HCT116 (cell line): Measurements from ENCODE around the gene GNS. TPM values are rescaled to one million over a fixed set of nuclear protein-coding genes. Genes with fewer than 3 reads are reported as not detected.

ENCODE experiments used
- ATAC-seq: fragments of 200-7000 bp; cut with Tn5 transposase; 2 replicates; pipeline ENCODE4 v1.9.1; 2020; ENCODE audit warnings: mild to moderate bottlenecking, moderate library complexity
- BruUV-seq: library from RNA; stranded (reverse); fragments of 400-500 nt; replicated peaks from 2 replicates; lab custom pipeline; 2021; lab: Mats Ljungman, UMichigan
- CTCF ChIA-PET: fragments of 300-600 bp; sonication (Branson Sonifier 250); formaldehyde crosslinking; loops from one replicate; lab custom pipeline; 2021; ENCODE audit warnings: antibody characterized with exemption; lab: Charles Lee
- POLR2A ChIA-PET: fragments of 300-600, 350-600 bp; sonication (Branson Sonifier 250); formaldehyde crosslinking; loops from one replicate; lab custom pipeline; 2021; ENCODE audit warnings: antibody characterized with exemption; lab: Charles Lee
- RAD21 ChIA-PET, 2 experiments: fragments of 300-600 bp; sonication (Branson Sonifier 250); formaldehyde crosslinking; loops; one replicate each; lab custom pipeline; 2023; ENCODE audit warnings: low total read pairs in 2 of 2; ENCODE audit not compliant: uncharacterized antibody in 2 of 2, unreplicated experiment in 2 of 2, low non-redundant PET in 1 of 2; lab: Charles Lee
- DNase-seq: peaks from one replicate; pipeline ENCODE4 v3.0.0-alpha.2; 2010; ENCODE audit warnings: low read depth, low spot score
- H2AFZ ChIP-seq: fragments of 200-600 bp; shearing (Covaris generic), sonication (generic); 2 replicates; pipeline ENCODE4 v1.6.1; 2017; ENCODE audit warnings: low read depth, mixed run types, mixed read lengths, antibody characterized with exemption, low read length; ENCODE audit not compliant: poor library complexity, severe bottlenecking
- H3K27ac ChIP-seq: 2 replicates; pipeline ENCODE4 v1.5.1; 2012; ENCODE audit warnings: low read depth, low read length
- H3K27me3 ChIP-seq: fragments of 200-600 bp; sonication (generic); 2 replicates; pipeline ENCODE4 v1.6.1; 2016; ENCODE audit warnings: mixed run types, low read length, mixed read lengths; ENCODE audit not compliant: insufficient read depth
- H3K36me3 ChIP-seq, 2 experiments: fragments of 200-500 bp in 1 of 2; fragments of 200-600 bp in 1 of 2; sonication (Bioruptor generic) in 1 of 2; sonication (generic) in 1 of 2; 2 replicates each; pipeline versions ENCODE4 v1.5.1 to v1.6.1; 2014 to 2016; ENCODE audit warnings: low read length in 2 of 2, inconsistent platforms in 1 of 2, mixed read lengths in 1 of 2, mixed run types in 1 of 2; ENCODE audit not compliant: insufficient read depth in 2 of 2, control insufficient read depth in 1 of 2
- H3K4me1 ChIP-seq, 2 experiments: fragments of 200-600 bp in 1 of 2; sonication (generic) in 1 of 2; 2 replicates each; pipeline versions ENCODE4 v1.5.1 to v1.6.1; 2012 to 2017; ENCODE audit warnings: low read length in 2 of 2, inconsistent platforms in 1 of 2, mild to moderate bottlenecking in 1 of 2, mixed read lengths in 1 of 2, mixed run types in 1 of 2, moderate library complexity in 1 of 2; ENCODE audit not compliant: insufficient read depth in 2 of 2, control insufficient read depth in 1 of 2
- H3K4me2 ChIP-seq: fragments of 200-600 bp; sonication (generic); 2 replicates; pipeline ENCODE4 v1.6.1; 2017; ENCODE audit warnings: mixed run types, low read length, mixed read lengths
- H3K4me3 ChIP-seq, 2 experiments: fragments of 200-600 bp in 1 of 2; sonication (generic) in 1 of 2; replicated peaks in 1 of 2; 2 replicates each; pipeline ENCODE4 v1.5.1; 2011 to 2016; ENCODE audit warnings: low read length in 2 of 2, control low read depth in 1 of 2, low read depth in 1 of 2, mild to moderate bottlenecking in 1 of 2, mixed read lengths in 1 of 2, mixed run types in 1 of 2
- H3K79me2 ChIP-seq: fragments of 200-600 bp; sonication (generic); 2 replicates; pipeline ENCODE4 v1.6.1; 2017; ENCODE audit warnings: mild to moderate bottlenecking, mixed run types, low read length, moderate library complexity, mixed read lengths; ENCODE audit not compliant: insufficient read depth
- H3K9ac ChIP-seq: fragments of 200-600 bp; sonication (generic); 2 replicates; pipeline ENCODE4 v1.6.1; 2016; ENCODE audit warnings: low read length, mixed read lengths
- H3K9me2 ChIP-seq: fragments of 200-600 bp; sonication (generic), shearing (Covaris generic); 2 replicates; pipeline ENCODE4 v1.6.1; 2017; ENCODE audit warnings: mixed run types, mild to moderate bottlenecking, moderate library complexity; ENCODE audit not compliant: insufficient read depth
- H3K9me3 ChIP-seq, 2 experiments: fragments of 200-500 bp in 1 of 2; fragments of 200-600 bp in 1 of 2; sonication (Bioruptor generic) in 1 of 2; sonication (generic) in 1 of 2; 2 replicates each; pipeline ENCODE4 v1.6.1; 2014 to 2017; ENCODE audit warnings: low read length in 2 of 2, mixed read lengths in 2 of 2, inconsistent platforms in 1 of 2, low read depth in 1 of 2, mild to moderate bottlenecking in 1 of 2, mixed run types in 1 of 2, moderate library complexity in 1 of 2; ENCODE audit not compliant: control insufficient read depth in 1 of 2, insufficient read depth in 1 of 2
- H4K20me1 ChIP-seq: fragments of 200-600 bp; sonication (generic), shearing (Covaris generic); 2 replicates; pipeline ENCODE4 v1.6.1; 2017; ENCODE audit warnings: mixed run types, mild to moderate bottlenecking, moderate library complexity; ENCODE audit not compliant: insufficient read depth
- CEBPB ChIP-seq: IDR thresholded peaks from 2 replicates; pipeline ENCODE4 v1.6.1; 2012; ENCODE audit warnings: low read depth
- EZH2phosphoT487 ChIP-seq: fragments of 200-600 bp; IDR thresholded peaks from 2 replicates; pipeline ENCODE4 v1.6.1; 2018; ENCODE audit warnings: antibody characterized with exemption, borderline replicate concordance
- FOSL1 ChIP-seq: IDR thresholded peaks from 2 replicates; pipeline ENCODE4 v1.6.1; 2012; ENCODE audit warnings: low read depth
- POLR2AphosphoS5 ChIP-seq: IDR thresholded peaks from 2 replicates; pipeline ENCODE4 v1.6.1; 2011; ENCODE audit warnings: mild to moderate bottlenecking, low read depth, low read length, moderate library complexity
- RAD21 ChIP-seq: IDR thresholded peaks from 2 replicates; pipeline ENCODE4 v1.6.1; 2012; ENCODE audit warnings: low read depth, mild to moderate bottlenecking
- REST ChIP-seq: IDR thresholded peaks from 2 replicates; pipeline ENCODE4 v1.6.1; 2012; ENCODE audit warnings: low read depth
- SIN3A ChIP-seq: IDR thresholded peaks from 2 replicates; pipeline ENCODE4 v1.6.1; 2012; ENCODE audit warnings: low read depth
- ZBTB33 ChIP-seq: IDR thresholded peaks from 2 replicates; pipeline ENCODE4 v1.6.1; 2011; ENCODE audit warnings: mild to moderate bottlenecking, low read length, moderate library complexity; ENCODE audit not compliant: insufficient replicate concordance; ENCODE audit errors: extremely low read depth
- ZNF274 ChIP-seq: fragments of 200-500 bp; sonication (Bioruptor generic); IDR thresholded peaks from 2 replicates; pipeline ENCODE4 v1.6.1; 2014; ENCODE audit warnings: mild to moderate bottlenecking, low read depth, low read length, inconsistent platforms
- intact Hi-C: fragments of 100-400 bp; cut with micrococcal nuclease; formaldehyde crosslinking; loops from 2 replicates; pipeline ENCODE4 v1.10.0; 2022
- total RNA-seq: library from RNA; stranded (reverse); gene quantifications from one replicate; pipeline ENCODE4 v1.2.1, GENCODE V29; 2021; ENCODE audit not compliant: unreplicated experiment

The GNS gene
- total RNA-seq, 1 experiment from 2014 or later: 45.7 TPM

- BruUV-seq: no TSS peak
- ChIA-PET CTCF (no interaction called here), POLR2A (no interaction called here), RAD21 (no interaction called here)
- no peak overlapping the region for H3K4me2 ChIP-seq
- no peak overlapping the region for H3K27ac ChIP-seq
- no peak for ATAC-seq
- H3K4me3 ChIP-seq: no peak overlapping the region
- TF ChIP-seq CEBPB: no peak
- no peak for TF ChIP-seq RAD21
- TF ChIP-seq ZNF274: no peak
- TF ChIP-seq FOSL1: no peak
- no peak for TF ChIP-seq POLR2AphosphoS5
- no peak for TF ChIP-seq ZBTB33
- no peak for TF ChIP-seq REST
- no peak for TF ChIP-seq EZH2phosphoT487
- TF ChIP-seq SIN3A: no peak
- no peak overlapping the region for H3K9ac ChIP-seq
- H3K27me3 ChIP-seq: no peaks in the 10 kb centered on the region
- no peak overlapping the region for H2AFZ ChIP-seq
- intact Hi-C loops: no loop called here
- peaks cover 0 to 13% of the 10 kb centered on the region in 2 experiments; a peak in 1 of 4 replicates for H3K36me3 ChIP-seq
- no peaks in the 10 kb centered on the region for H3K9me2 ChIP-seq
- no peak for DNase-seq
- 0 out of 2 replicates have a peak, but pooled peaks cover 3% of the 10 kb centered on the region for H4K20me1 ChIP-seq
- H3K4me1 ChIP-seq: peaks cover under 1 to 3% of the 10 kb centered on the region in 2 experiments; a peak in 1 of 4 replicates
- no peaks in the 10 kb centered on the region for H3K79me2 ChIP-seq
- no peaks in the 10 kb centered on the region for H3K9me3 ChIP-seq
Measured at GRCh38 chr12:64701283-64701682, 57.9 kb downstream of the GNS start.
